Parathyroid adenoma (tissue), 2 donors: ENCODE measurements around the gene ACAP1.

ENCODE experiments used
- H2AFZ ChIP-seq: fragments of 300-600 bp; sonication (generic); one replicate; pipeline ENCODE4 v1.7.0; 2017; ENCODE audit warnings: antibody characterized with exemption, mild to moderate bottlenecking
- H3K27ac ChIP-seq: fragments of 300-600 bp; sonication (generic); one replicate; pipeline ENCODE4 v1.7.0; 2017
- H3K27me3 ChIP-seq: fragments of 300-600 bp; sonication (generic); one replicate; pipeline ENCODE4 v1.7.0; 2017; ENCODE audit warnings: low read length; ENCODE audit not compliant: control insufficient read depth, insufficient read depth
- H3K36me3 ChIP-seq: fragments of 300-600 bp; sonication (generic); one replicate; pipeline ENCODE4 v1.7.0; 2017; ENCODE audit warnings: low read length; ENCODE audit not compliant: control insufficient read depth, insufficient read depth
- H3K4me1 ChIP-seq: fragments of 300-600 bp; sonication (generic); one replicate; pipeline ENCODE4 v1.7.0; 2017; ENCODE audit warnings: control low read depth
- H3K4me2 ChIP-seq: fragments of 300-600 bp; sonication (generic); one replicate; pipeline ENCODE4 v1.7.0; 2017; ENCODE audit warnings: low read length
- H3K4me3 ChIP-seq: fragments of 300-600 bp; sonication (generic); one replicate; pipeline ENCODE4 v1.7.0; 2017; ENCODE audit warnings: low read depth, low read length
- H3K79me2 ChIP-seq: fragments of 300-600 bp; sonication (generic); one replicate; pipeline ENCODE4 v1.7.0; 2017; ENCODE audit warnings: control low read depth
- H3K9ac ChIP-seq: fragments of 300-600 bp; sonication (generic); one replicate; pipeline ENCODE4 v1.7.0; 2017; ENCODE audit warnings: mild to moderate bottlenecking
- H3K9me3 ChIP-seq: fragments of 300-600 bp; sonication (generic); one replicate; pipeline ENCODE4 v1.7.0; 2017; ENCODE audit warnings: low read length; ENCODE audit not compliant: control insufficient read depth
- CTCF ChIP-seq: fragments of 300-600 bp; sonication (generic); IDR thresholded peaks from one replicate; pipeline ENCODE4 v1.7.0; 2017; ENCODE audit warnings: antibody characterized with exemption, mild to moderate bottlenecking
- donor health status: primary hyperparathyroidism.

The ACAP1 gene

GRCh38 chr17:7354262-7354843 is 18.0 kb downstream of the ACAP1 start:
- Histone ChIP-seq H3K9me3 (no peaks in the 10 kb centered on the region), H3K4me1 (peaks cover 19% of the 10 kb centered on the region), H3K79me2 (no peaks in the 10 kb centered on the region), H3K27me3 (no peaks in the 10 kb centered on the region), H2AFZ (no peak overlapping the region), H3K36me3 (no peaks in the 10 kb centered on the region), H3K4me3 (no peak overlapping the region), H3K9ac (no peak overlapping the region), H3K27ac (no peak overlapping the region), H3K4me2 (peak overlapping the region; percentile 20)
- no peak for TF ChIP-seq CTCF

GRCh38 chr17:7355053-7355452 is 18.7 kb downstream of the ACAP1 start, which contains the start of gene TMEM95:
TSS of gene TMEM95 (plus strand) at chr17:7355156. CDS start at chr17:7355205, 49 bp downstream.
- Histone ChIP-seq H3K9ac (no peak within 1 kb of the TSS), H3K4me1 (peaks cover 13% of the 10 kb centered on the region), H3K27ac (no peak within 1 kb of the TSS)

GRCh38 chr17:7355573-7355972 is 19.2 kb downstream of the ACAP1 start:
- no peaks in the 10 kb centered on the region for H3K9me3 ChIP-seq
- peaks cover 13% of the 10 kb centered on the region for H3K4me1 ChIP-seq
- H3K4me3 ChIP-seq = no peak overlapping the region
- no peaks in the 10 kb centered on the region for H3K27me3 ChIP-seq
- H3K9ac ChIP-seq = no peak overlapping the region
- H3K27ac ChIP-seq = no peak overlapping the region
- H2AFZ ChIP-seq = no peak overlapping the region
- no peaks in the 10 kb centered on the region for H3K79me2 ChIP-seq
- H3K36me3 ChIP-seq = no peaks in the 10 kb centered on the region
- no peak for TF ChIP-seq CTCF
- H3K4me2 ChIP-seq = no peak overlapping the region

More at GRCh38 chr17:7355053-7355452, 18.7 kb downstream of the ACAP1 start, which contains the start of gene TMEM95:
- Histone ChIP-seq H3K79me2 (no peaks in the 10 kb centered on the region), H3K36me3 (no peaks in the 10 kb centered on the region), H3K4me2 (peak within 1 kb of the TSS; percentile 20), H3K27me3 (no peaks in the 10 kb centered on the region), H3K9me3 (no peaks in the 10 kb centered on the region), H3K4me3 (no peak within 1 kb of the TSS), H2AFZ (no peak within 1 kb of the TSS)
- TF ChIP-seq CTCF = no peak

GRCh38 chr17:7356072-7356549 is 19.8 kb downstream of the ACAP1 start:
- Histone ChIP-seq H3K4me1 (peaks cover 13% of the 10 kb centered on the region), H3K27ac (no peak overlapping the region), H3K9me3 (no peaks in the 10 kb centered on the region), H3K36me3 (no peaks in the 10 kb centered on the region), H3K4me2 (no peak overlapping the region), H3K9ac (no peak overlapping the region), H3K79me2 (no peaks in the 10 kb centered on the region), H2AFZ (peak overlapping the region; percentile 74), H3K27me3 (no peaks in the 10 kb centered on the region), H3K4me3 (no peak overlapping the region)
- peak; percentile 88 for TF ChIP-seq CTCF

GRCh38 chr17:7356756-7357155 is 20.4 kb downstream of the ACAP1 start:
- H3K9ac ChIP-seq = no peak overlapping the region

More at GRCh38 chr17:7356756-7357155, 20.4 kb downstream of the ACAP1 start:
- Histone ChIP-seq H3K27me3 (no peaks in the 10 kb centered on the region), H3K27ac (no peak overlapping the region), H2AFZ (no peak overlapping the region), H3K4me1 (peaks cover 13% of the 10 kb centered on the region), H3K9me3 (no peaks in the 10 kb centered on the region), H3K36me3 (no peaks in the 10 kb centered on the region), H3K79me2 (no peaks in the 10 kb centered on the region), H3K4me2 (no peak overlapping the region), H3K4me3 (no peak overlapping the region)
- no peak for TF ChIP-seq CTCF
